HG03066 (cell line): ENCODE measurements around the gene AGAP3.

Source experiments
- ATAC-seq: cut with Tn5 transposase; IDR thresholded peaks from one replicate; pipeline ENCODE4 v1.9.1; 2021; ENCODE audit warnings: low read depth; ENCODE audit not compliant: unreplicated experiment

AGAP3 gene

DNA sequence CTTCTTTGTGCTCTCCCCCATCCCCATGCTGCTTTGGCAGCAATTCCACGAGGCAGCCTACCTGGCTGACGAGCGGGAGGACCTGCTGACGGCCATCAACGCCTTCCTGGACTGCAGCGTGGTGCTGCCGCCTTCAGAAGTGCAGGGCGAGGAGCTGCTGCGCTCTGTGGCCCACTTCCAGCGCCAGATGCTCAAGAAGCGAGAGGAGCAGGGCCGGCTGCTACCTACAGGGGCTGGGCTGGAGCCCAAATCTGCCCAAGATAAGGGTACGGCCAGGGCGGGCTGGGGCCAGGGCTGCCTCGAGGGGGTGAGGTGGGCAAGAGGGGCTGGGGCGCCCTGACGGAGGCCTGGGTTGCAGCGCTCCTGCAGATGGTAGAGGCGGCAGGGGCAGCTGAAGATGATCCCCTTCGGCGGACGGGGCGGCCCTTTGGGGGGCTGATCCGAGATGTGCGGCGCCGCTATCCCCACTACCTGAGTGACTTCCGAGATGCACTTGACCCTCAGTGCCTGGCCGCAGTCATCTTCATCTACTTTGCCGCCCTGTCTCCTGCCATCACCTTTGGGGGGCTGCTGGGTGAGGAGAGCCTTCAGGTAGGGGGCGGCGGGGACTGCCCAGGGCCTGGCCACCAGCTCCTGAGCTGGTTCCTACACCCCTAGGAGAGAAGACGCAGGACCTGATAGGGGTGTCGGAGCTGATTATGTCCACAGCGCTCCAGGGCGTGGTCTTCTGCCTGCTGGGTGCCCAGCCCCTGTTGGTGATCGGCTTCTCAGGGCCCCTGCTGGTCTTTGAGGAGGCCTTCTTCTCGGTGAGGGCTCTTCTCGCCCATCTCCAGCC, 15.0 kb upstream of the AGAP3 start:
- no peak for ATAC-seq

DNA sequence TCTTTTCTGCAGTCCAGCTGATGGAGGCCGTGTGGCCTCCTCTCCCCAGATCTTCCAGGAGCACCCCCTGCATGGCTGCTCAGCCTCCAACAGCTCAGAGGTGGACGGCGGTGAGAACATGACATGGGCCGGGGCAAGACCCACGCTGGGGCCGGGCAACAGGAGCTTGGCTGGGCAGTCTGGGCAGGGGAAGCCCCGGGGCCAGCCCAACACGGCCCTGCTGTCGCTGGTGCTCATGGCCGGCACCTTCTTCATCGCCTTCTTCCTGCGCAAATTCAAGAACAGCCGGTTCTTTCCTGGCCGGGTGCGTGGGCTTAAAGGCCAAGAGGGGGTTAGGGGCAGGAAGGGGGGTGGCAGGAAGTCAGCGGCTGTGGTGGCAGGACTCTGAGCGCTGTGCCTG, 12.3 kb upstream of the AGAP3 start:
- ATAC-seq: no peak

DNA sequence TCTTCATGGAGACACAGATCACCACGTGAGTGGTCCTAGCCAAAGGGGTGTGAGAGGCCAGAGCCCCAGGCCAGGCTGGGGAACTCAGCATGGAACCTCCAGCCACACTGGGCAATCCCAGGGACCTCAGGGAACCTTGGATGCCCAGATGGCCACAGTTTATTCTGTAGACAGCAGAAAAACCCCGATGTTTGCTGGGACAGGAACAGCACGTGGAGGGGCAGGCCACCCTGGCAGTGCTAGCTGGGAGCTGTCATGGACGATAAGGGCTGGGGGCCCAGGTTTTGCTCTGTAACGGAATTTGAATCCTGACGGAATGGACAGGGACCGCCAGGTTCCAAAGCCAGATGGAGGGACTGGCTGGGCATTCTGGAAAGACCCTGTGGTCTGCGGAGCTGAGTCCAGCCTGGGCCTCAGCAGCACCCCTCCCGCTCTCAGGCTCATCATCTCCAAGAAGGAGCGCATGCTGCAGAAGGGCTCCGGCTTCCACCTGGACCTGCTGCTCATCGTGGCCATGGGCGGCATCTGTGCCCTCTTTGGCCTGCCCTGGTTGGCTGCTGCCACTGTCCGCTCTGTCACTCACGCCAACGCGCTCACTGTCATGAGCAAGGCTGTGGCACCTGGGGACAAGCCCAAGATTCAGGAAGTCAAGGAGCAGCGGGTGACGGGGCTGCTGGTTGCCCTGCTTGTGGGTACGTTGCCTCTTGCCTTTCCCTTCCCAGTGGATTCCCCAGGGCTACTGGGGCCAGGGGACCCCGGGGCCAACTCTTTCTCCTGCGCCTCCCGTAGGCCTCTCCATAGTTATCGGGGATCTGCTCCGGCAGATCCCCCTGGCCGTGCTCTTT, 11.2 kb upstream of the AGAP3 start:
- no peak for ATAC-seq

DNA sequence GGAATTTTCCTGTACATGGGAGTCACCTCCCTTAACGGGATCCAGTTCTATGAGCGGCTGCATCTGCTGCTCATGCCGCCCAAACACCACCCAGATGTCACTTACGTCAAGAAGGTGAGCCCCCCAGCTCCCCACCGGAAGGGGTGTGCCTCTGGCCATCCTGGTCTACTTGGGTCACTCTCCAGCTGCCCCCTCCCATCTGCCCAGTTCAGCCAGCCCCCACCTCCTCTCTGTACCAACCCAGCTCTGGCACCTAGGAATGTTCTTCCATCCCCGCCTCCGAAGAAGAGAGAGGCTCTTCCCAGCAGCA, 10.7 kb upstream of the AGAP3 start:
- ATAC-seq: no peak

DNA sequence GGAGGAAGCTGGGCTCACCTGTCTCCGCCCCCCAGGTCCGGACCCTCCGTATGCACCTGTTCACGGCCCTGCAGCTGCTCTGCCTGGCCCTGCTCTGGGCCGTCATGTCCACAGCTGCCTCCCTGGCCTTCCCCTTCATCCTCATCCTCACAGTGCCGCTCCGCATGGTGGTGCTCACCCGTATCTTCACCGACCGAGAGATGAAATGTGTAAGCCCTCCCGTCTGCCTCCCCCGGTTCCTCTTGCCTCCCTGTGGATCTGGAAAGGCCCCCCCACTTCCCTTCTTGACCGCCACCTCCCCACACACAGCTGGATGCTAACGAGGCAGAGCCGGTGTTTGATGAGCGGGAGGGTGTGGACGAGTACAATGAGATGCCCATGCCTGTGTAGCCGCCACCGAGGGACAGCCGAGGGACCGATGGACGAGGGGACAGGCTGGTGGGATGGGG, 10.3 kb upstream of the AGAP3 start:
- ATAC-seq: no peak

DNA sequence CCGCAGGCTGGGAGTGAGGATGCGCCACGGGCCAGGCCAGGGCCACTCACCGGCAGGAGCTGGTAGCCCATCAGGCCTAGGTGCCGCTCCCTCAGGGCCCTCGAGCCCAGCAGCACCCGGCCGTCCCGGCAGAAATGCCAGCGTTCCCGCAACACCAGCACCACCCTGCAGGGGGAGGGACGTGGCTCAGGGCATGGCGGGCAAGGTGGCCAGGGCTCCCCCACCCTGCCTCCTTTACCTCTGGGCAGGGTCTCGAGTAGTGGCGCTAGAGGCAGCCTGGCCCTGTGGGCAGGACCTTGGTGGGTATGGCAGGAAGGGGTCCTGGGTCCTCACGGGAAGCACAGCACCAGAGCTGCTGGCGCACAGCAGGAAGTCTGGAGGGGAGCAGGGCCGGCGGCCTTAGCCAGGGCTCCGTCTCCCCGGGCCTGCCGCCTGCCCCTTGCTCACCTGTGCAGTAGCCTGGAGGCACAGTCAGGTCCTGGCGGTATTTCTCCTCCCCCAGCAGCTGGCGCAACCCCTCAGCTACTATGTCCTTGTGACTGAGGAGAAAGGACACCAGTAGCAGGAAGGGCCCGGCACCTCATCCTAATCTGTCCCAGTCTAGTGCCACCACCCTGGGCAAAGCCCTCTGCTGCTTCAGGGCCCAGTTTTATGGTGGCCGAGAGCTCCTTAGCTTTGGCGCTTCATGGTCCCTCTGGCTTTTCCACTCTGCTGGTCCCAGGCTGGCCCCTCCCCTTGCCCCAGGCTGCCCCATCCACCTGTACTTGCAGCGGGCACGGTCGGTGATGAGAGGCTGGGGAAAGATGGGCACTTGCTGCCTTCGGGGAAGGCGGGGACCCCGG, 9.2 kb upstream of the AGAP3 start:
- no peak for ATAC-seq

DNA sequence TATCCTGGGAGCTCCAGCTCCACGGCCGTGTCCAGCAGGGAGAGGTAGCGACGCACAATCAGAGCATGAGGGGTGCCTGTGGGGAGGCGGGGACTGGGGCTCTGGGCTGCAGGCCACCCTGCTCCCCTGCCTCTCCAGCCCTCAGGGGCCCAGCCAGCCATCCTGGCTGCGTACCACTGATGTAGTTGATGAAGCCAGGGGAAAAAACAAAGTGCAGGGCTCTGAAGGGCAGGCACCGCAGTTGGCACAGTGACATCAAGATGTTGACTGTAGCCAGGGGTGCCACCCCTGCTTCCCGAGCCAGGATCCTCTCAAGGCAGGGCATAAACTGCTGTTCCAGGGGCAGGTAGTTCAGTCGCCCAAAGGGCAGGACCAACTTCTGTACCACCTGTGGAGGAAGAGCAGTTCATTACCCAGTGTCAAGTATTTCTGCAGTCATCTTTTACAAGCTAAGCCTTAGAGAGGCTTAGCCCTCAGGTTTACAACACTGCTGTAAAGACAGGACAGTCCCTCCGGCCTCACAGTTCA, 8.5 kb upstream of the AGAP3 start:
- ATAC-seq: no peak

DNA sequence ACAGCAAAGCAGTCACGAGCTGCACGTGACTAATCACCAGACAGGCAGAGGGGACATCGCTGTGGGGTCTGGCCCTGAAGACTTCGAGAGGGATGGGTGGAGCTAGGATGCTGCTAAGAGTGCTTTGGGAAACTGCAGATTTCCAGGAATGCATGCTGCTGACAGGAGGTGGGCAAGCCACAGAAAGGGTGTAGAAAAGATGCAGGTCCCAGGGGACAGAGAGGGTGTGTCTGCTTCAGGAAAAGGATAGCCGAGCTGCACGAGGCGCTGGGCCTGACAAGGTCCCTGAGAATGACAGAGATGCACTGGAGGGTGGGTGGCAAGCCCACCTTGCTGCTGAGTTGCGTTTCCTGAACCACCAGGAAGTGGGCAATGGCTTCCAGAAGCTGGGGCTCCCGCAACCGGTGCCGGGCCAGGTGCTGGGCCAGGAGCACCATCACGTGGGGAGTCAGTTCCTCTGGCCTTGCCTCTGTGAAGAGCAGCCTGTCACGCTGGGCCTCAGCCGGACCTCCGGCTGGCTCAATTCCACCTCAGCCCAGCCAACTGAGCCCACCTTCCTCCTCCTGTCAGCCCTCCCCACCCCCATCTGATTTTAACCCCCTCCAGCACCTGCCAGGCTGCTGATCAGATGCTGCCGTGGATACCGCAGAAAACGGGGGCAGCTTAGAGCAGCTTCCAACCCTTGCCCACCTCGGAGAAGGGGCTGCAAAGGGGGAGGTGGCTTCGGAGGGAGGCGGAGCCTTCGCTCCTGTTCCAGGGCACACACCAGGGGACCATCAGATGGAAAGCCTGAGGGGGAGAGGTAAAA, 7.8 kb upstream of the AGAP3 start:
- ATAC-seq: no peak

DNA sequence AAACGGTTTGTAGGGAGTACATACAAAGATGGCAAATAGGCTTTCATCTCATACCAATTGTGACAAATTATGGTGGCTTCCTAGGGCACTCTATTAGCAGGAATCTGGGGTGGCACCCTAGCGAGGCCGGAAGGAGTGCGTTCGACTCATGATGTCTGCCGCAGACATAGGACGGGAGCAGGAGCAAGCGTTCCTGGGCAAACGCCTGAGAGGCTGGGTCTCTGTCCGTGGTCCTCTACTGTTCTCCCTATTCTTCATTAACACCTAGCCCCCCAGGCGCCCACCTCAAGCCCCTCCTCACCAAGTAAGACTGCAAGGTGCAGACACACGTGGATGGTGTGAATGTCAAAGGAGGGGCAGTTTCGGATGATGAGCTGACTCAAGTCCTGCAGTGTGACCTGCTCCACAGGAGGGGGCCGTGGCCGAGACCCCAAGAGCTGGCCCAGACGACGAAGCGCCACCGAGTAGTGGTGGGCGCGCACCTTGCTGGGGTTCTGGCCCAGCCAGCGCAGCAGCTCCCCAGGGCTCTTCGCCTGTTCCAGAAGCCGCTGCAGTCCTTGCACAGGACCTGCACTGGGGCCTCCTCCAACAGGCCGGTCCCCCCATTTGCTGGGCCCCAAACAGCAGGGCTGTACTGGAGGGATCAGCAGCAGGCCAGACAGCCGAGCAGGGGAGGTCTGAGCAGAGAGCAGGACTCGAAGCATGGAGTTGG, 6.9 kb upstream of the AGAP3 start:
- ATAC-seq: no peak

DNA sequence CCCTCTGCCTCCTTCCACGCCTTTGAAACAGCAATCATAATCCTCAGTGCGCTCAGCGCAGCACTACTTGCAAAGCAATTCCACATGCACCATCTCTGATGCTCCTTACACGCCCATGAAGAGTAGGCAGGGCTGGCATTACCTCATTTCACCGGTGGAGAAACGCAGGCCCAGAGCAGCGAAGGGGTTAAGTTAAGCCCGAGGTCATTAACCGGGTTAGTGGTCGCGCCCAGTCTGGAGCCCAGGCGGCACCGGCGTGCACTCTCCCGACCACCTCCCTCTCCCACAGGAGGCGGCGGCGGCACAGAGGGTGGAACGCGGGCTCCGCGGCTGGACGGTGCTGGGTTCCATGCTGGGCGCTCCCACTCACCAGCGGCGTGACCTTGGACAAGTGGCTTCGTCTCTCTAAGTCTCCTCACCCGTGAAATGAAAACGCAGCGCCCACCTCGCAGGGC, 6.2 kb upstream of the AGAP3 start:
- ATAC-seq: no peak

DNA sequence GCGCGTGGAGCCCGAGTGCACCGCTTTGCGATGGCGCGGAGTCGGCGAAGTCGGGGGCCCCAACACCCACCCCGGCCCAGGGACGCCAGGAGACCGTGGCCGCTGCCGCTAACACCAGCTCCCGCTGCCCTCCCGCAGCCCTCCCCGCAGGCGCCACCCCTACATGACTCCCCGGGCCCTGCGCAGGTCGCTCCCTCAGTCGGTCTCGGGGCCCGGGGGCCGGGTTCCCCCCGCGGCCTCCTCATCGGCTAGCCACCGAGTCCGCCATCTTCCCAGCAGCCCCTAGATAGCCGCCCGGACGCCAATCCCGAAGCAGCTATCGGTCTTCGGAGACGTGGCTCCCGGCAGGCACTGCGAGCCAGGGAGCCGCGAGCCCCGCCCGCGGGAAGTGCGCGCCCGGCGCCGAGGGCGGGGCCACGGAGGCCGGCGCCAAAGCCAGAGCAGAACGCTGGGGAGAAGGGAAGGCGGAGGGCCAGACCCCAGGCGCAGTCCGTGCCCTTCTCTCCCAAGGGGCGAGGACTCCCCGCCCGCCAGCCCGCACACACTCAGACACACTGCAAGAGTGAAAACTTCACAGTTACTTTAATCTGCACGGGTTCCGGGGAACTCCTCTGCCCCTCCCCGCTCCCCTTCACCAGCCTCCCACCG, 5.6 kb upstream of the AGAP3 start, which contains the start of gene FASTK:
Gene FASTK, minus strand, starts transcription at position 288 of the 648 bp plus-strand sequence. Its CDS starts 43 bp downstream, at position 245.
- peak; percentile 66 for ATAC-seq

DNA sequence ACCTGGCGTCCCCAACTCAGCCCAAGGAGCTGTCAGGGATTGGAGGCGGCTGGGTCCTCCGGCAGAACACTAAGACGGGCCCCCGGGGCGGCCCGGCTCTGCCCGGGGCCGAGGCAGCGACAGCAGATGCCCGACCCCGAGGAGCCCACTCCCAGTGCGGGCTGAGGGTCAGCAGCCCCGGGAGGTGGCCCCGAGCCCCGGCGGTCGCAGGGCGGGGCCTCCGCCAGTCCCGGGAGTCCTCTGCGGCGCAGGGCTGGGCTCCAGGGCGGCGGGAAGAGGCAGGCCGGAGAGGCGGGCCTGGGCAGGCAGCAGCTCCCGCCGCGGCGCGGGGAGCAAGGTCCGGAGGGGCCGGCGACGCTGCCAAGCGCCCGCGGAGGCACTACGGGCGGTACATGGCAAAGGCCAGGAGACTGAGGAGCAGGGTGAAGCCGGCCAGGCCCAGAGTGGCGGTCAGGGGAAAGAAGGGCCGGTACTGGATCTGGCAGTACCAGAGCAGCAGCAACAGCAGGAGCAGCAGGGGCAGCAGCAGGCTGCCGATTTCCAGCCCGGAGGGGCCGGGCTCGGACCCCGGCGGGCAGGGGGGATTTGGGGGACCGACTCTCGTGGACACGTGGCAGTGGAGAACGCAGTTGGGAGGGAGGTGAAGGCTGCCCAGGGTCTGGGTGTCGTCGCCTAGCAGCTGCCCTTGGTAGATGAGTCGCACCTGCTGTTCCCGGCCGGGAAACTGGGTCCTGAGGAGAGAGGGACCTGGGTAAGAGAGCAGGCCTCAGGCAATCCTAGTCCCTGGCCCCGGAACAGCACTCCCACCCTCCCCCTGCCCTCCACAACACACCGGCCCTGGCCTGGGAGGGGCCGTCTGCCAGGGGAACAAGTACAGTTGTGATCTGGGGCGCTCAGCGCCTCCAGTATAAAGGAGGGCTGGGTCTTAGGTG, 4.8 kb upstream of the AGAP3 start:
- no peak for ATAC-seq

DNA sequence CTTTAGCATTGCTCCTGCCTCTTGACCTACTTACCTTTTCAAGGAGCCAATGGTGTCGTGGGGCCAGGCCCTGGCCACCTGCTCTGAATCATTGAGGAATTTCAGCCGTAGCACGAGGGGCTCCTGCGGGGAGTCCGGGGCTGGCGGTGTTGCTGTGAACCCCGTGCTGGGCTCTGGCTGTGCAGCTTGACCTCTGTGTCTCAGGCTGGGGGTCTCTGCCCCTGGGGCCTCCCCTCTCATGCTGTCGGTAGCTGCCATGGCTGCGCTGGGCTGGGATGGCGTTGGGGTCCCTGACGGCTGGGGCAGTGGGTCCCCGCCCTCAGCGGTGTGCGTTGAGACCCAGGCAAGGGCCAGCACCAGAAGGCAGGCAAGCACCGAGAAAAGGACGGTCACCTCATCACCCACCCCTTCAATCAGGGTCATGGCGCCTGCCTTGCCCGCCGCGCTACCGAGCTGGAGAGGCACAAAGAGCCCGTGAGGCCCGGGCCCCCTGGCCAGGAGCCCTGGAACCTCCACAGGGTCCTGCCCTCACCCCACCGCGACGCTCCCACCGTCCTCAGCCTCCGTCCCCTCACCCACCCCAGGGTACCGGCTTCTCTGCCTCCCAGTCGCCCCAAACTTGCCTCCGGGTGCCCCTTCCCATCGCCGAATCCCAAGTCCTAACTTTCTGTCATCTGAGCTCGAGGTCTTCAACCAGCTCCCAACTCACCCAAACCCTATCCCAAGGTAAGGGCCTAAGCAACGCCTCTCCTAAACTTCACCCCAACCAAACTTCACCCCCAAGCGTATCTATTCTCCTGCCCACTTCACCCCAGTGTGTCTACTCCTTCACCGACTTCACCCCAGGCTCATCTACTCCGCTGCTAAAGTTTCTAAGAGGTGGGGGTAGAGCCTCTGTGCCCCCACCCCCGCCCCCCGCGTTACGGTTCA, 3.9 kb upstream of the AGAP3 start:
- ATAC-seq: no peak

DNA sequence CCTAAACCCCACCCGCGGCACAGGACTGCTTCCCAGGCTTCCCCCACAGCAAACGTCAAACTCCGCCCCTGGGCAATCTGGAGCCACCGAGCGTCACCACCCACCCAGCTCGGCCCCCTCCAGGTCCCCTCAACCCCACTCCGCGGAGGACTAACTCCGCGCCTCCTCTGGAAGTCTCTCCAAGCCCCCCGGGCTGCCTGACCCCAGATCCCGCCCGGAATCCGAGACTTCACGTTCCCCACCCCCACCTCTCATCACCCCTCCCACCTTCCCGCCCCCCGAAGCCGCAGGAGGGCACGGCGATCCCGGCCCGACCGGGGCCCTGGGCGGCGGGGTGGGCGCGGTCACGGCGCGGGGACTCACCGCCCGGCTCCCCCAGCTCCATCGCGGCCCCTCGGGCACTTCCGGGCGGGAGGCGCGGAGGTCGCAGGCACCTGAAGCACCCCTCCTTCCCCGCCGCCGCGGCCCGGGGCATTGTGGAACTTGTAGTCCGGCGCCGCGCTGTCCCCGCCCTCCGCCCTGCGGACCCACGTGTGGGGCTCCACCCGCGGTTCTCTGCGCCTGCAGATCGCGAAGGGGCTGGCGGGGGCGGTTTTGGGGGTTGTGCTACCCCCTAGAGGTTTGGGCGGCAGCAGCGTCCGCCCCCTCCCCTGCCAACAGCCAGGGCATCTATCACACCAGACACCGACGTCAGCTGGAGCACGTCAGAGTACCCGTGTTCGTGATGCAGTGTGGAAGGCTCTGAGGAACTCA, 3.0 kb upstream of the AGAP3 start, which contains the start of gene TMUB1:
Gene TMUB1, minus strand, starts transcription at position 423 of the 753 bp plus-strand sequence. CDS start 930 bp downstream, outside the sequence.
- ATAC-seq: peak; percentile 42

DNA sequence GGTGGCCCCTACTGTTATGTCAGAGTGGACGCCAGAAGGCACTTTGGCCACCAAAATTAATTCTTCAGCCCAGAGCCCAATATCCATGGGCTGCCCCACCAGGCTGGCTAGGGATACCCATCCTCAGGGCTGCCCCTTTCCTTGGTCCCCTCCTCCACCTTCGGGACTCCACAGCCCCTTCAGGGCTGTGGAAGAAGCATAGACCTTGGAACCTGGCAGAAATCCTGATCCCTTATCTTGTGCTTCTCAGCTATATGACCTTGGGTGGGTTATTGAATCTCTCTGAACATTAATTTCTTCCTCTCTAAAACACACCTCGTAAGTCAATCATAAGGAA, 2.5 kb upstream of the AGAP3 start:
- no peak for ATAC-seq

DNA sequence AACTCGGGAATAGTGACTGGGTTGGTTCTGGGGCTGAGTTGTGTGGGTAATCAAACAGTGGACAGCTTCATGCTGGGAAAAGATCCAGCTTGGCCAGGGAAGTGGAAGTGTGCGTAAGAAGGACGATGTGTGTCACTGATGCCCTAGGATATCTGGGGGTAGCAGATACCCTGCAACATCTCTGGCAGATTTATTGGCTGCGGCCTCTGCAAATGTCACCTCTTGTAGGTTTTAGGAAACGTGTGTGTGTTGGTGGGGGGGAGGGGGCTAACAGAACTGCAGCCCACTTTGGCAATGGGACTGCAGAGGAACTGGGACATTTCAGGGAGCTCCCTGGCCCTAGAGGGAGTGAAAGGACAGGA, 965 bp upstream of the AGAP3 start:
- no peak for ATAC-seq
